ENCODE results near the gene FXR2. TPM values are rescaled to one million over a fixed set of nuclear protein-coding genes. Genes with fewer than 3 reads are reported as not detected.
A peak's percentile ranks its signal among the peaks of the same experiment; 100 is the strongest.

The FXR2 gene
- total RNA-seq, 1 donor from 2014 or later: 42.7 TPM

DNA sequence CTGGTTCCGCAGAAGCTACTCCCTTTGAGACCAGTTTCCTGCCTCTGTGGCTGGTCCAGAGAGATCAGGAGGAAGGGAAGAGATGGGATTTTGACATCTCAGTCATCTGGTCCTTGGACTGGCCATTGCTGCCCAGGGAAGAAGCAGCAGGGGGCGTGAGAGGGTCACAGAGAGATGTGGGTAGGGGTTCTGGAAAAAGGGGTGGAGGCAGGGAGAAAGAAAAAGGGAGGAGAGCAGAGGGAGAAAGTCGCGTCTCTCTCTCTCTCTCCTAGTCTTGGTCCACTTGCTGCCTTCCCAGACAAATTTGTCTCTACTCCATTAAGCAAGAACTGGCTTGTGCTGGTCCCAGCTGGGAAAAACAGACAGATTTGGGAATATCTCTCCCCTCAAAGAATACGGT lies 19.7 kb upstream of the FXR2 start:
- peak overlapping the region; percentile 72 for H3K27ac Mint-ChIP-seq
- H2AFZ ChIP-seq (replicated peaks): peak overlapping the region; percentile 87
- H3K9me3 ChIP-seq (ENCODE audit: low read depth): no peaks in the 10 kb centered on the region
- peaks cover 5% of the 10 kb centered on the region for H3K27me3 Mint-ChIP-seq (ENCODE audit: insufficient read depth, low read depth)
- H3K4me2 ChIP-seq: peak overlapping the region; percentile 5
- no peak overlapping the region for H3K27ac ChIP-seq
- TF ChIP-seq, protein P1, sequence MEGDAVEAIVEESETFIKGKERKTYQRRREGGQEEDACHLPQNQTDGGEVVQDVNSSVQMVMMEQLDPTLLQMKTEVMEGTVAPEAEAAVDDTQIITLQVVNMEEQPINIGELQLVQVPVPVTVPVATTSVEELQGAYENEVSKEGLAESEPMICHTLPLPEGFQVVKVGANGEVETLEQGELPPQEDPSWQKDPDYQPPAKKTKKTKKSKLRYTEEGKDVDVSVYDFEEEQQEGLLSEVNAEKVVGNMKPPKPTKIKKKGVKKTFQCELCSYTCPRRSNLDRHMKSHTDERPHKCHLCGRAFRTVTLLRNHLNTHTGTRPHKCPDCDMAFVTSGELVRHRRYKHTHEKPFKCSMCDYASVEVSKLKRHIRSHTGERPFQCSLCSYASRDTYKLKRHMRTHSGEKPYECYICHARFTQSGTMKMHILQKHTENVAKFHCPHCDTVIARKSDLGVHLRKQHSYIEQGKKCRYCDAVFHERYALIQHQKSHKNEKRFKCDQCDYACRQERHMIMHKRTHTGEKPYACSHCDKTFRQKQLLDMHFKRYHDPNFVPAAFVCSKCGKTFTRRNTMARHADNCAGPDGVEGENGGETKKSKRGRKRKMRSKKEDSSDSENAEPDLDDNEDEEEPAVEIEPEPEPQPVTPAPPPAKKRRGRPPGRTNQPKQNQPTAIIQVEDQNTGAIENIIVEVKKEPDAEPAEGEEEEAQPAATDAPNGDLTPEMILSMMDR (IDR thresholded peaks at IDR 0.05): peak; percentile 61
- TF ChIP-seq EZH2phosphoT487 (IDR thresholded peaks at IDR 0.05): no peak
- no peak for TF ChIP-seq EZH2 (IDR thresholded peaks at IDR 0.05)
- peaks cover 44% of the 10 kb centered on the region for H3K4me1 Mint-ChIP-seq
- no peaks in the 10 kb centered on the region for H4K20me1 ChIP-seq (ENCODE audit: low read depth)
- no peaks in the 10 kb centered on the region for H3K27me3 ChIP-seq
- peak; percentile 77 for DNase-seq (ENCODE audit: low spot score)
- no peak overlapping the region for H3K4me3 ChIP-seq
- no peaks in the 10 kb centered on the region for H3F3A ChIP-seq (ENCODE audit: low read depth)
- H3K9me3 Mint-ChIP-seq: no peaks in the 10 kb centered on the region
- H3K4me3 Mint-ChIP-seq: no peak overlapping the region
- H3K79me2 ChIP-seq (ENCODE audit: low read depth): no peaks in the 10 kb centered on the region
- no peaks in the 10 kb centered on the region for H3K36me3 ChIP-seq
- H3K36me3 Mint-ChIP-seq: no peaks in the 10 kb centered on the region
- peaks cover 7% of the 10 kb centered on the region for H3K4me1 ChIP-seq
- no peak overlapping the region for H3K9ac ChIP-seq

DNA sequence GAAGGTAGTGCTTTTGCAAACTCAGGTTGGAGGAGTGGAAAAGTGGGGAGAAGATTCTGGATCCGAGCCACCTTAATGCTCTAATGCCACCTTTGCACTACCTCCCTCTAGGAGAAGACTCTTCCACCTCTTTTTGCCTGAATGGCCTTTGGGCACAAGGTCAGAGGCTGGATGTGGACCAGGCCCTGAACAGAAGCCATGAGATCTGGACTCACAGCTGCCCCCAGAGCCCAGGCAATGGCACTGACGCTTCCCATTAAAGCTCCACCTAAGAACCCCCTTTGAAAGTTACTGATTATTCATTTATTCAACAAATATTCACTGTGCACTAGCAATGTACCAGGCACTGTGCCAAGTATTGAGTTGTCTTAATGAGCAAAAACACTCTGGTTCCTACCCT lies 18.4 kb upstream of the FXR2 start:
- H3K27me3 Mint-ChIP-seq (ENCODE audit: insufficient read depth, low read depth): peaks cover 5% of the 10 kb centered on the region
- H3K27ac Mint-ChIP-seq: peak overlapping the region; percentile 60

DNA sequence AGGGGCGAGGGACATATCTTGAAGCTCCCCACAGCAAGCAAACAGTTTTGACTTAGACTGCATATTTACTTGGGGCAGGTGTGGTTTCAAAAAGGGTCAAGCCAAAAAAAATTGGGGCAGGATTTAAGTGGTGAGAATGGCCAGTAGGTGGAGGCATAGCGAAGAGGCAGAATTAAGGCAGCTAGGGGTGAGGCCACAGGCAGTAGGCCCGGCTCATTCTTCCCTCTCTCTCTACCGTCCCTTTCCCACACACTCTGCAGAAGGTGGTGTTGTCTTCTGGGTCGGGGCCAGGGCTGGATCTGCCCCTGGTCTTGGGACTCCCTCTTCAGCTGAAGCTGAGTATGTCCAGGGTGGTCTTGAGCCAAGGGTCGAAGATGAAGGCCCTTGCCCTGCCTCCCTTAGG lies 17.8 kb upstream of the FXR2 start:
- no peak overlapping the region for H3K4me2 ChIP-seq
- no peaks in the 10 kb centered on the region for H4K20me1 ChIP-seq (ENCODE audit: low read depth)
- H3K4me3 ChIP-seq: no peak overlapping the region
- no peaks in the 10 kb centered on the region for H3K9me3 Mint-ChIP-seq
- peaks cover 5% of the 10 kb centered on the region for H3K27me3 Mint-ChIP-seq (ENCODE audit: insufficient read depth, low read depth)
- H3K9me3 ChIP-seq (ENCODE audit: low read depth): no peaks in the 10 kb centered on the region
- peak; percentile 70 for DNase-seq (ENCODE audit: low spot score)
- H3K36me3 Mint-ChIP-seq: no peaks in the 10 kb centered on the region
- H3K4me1 ChIP-seq: peaks cover 7% of the 10 kb centered on the region
- H3K27me3 ChIP-seq: no peaks in the 10 kb centered on the region
- no peak overlapping the region for H3K27ac ChIP-seq
- no peaks in the 10 kb centered on the region for H3K79me2 ChIP-seq (ENCODE audit: low read depth)
- H2AFZ ChIP-seq (replicated peaks): peak overlapping the region; percentile 66
- H3K4me1 Mint-ChIP-seq: peaks cover 45% of the 10 kb centered on the region
- H3K27ac Mint-ChIP-seq: peak overlapping the region; percentile 40
- H3F3A ChIP-seq (ENCODE audit: low read depth): peaks cover 6% of the 10 kb centered on the region
- no peaks in the 10 kb centered on the region for H3K36me3 ChIP-seq
- H3K9ac ChIP-seq: no peak overlapping the region
- H3K4me3 Mint-ChIP-seq: peak overlapping the region; percentile 9
- TF ChIP-seq EZH2phosphoT487 (IDR thresholded peaks at IDR 0.05): no peak
- no peak for TF ChIP-seq EZH2 (IDR thresholded peaks at IDR 0.05)
- TF ChIP-seq, protein P1 (IDR thresholded peaks at IDR 0.05): peak; percentile 64

More for the DNA sequence above, 18.4 kb upstream of the FXR2 start:
- Histone ChIP-seq H3F3A (ENCODE audit: low read depth) (no peaks in the 10 kb centered on the region), H3K9ac (no peak overlapping the region), H3K27me3 (no peaks in the 10 kb centered on the region), H3K27ac (no peak overlapping the region), H3K9me3 (ENCODE audit: low read depth) (no peaks in the 10 kb centered on the region), H2AFZ (replicated peaks) (no peak overlapping the region), H3K4me2 (no peak overlapping the region), H4K20me1 (ENCODE audit: low read depth) (no peaks in the 10 kb centered on the region), H3K79me2 (ENCODE audit: low read depth) (no peaks in the 10 kb centered on the region), H3K4me3 (no peak overlapping the region), H3K36me3 (no peaks in the 10 kb centered on the region), H3K4me1 (peaks cover 7% of the 10 kb centered on the region)
- H3K9me3 Mint-ChIP-seq: no peaks in the 10 kb centered on the region
- TF ChIP-seq, protein P1 (IDR thresholded peaks at IDR 0.05): no peak
- TF ChIP-seq EZH2phosphoT487 (IDR thresholded peaks at IDR 0.05) (no peak), EZH2 (IDR thresholded peaks at IDR 0.05) (no peak)
- peak overlapping the region; percentile 24 for H3K4me3 Mint-ChIP-seq
- peaks cover 45% of the 10 kb centered on the region for H3K4me1 Mint-ChIP-seq
- H3K36me3 Mint-ChIP-seq: no peaks in the 10 kb centered on the region
- no peak for DNase-seq (ENCODE audit: low spot score)
